ENCODE results near the gene ZNF710.
"Not testable (repeated sequence)": the region's sequence is repeated elsewhere in the genome, so short reads cannot be mapped to it uniquely, and the experiment has no call there.

The ZNF710 gene

GRCh38 chr15:90001062-90001682, at the start of gene ZNF710:
TSS of gene ZNF710 (plus strand) at chr15:90001324. CDS start at chr15:90067138, 65,814 bp downstream.
- H3K4me1 ChIP-seq (ENCODE audit: control insufficient read depth in 1 of 2, insufficient read depth in 2 of 2, low read length in 2 of 2): peaks cover 21 to 32% of the 10 kb centered on the region in 2 donors
- H3K36me3 ChIP-seq (ENCODE audit: control insufficient read depth in 1 of 2, insufficient read depth in 2 of 2, low read length in 2 of 2): no peaks in the 10 kb centered on the region
- peak within 1 kb of the TSS; percentile 77 to 87 for H3K4me3 ChIP-seq (ENCODE audit: low read depth in 1 of 2, low read length in 2 of 2)
- H3K27me3 ChIP-seq (ENCODE audit: low read depth, low read length): no peaks in the 10 kb centered on the region
- peak within 1 kb of the TSS; percentile 92 for H3K27ac ChIP-seq (ENCODE audit: low read length)
- H3K9me3 ChIP-seq (ENCODE audit: control insufficient read depth in 1 of 2, low read length in 2 of 2): no peaks in the 10 kb centered on the region

GRCh38 chr15:89954541-89954940, 46.6 kb upstream of the ZNF710 start:
- H3K9me3 ChIP-seq (ENCODE audit: control insufficient read depth in 1 of 2, low read length in 2 of 2): no peaks in the 10 kb centered on the region

GRCh38 chr15:89955449-89955998, 45.6 kb upstream of the ZNF710 start:
- H3K27ac ChIP-seq (ENCODE audit: low read length); H3K27me3 ChIP-seq (ENCODE audit: low read depth, low read length); H3K4me3 ChIP-seq (ENCODE audit: low read depth in 1 of 2, low read length in 2 of 2); H3K4me1 ChIP-seq (ENCODE audit: control insufficient read depth in 1 of 2, insufficient read depth in 2 of 2, low read length in 2 of 2); H3K9me3 ChIP-seq (ENCODE audit: control insufficient read depth in 1 of 2, low read length in 2 of 2); H3K36me3 ChIP-seq (ENCODE audit: control insufficient read depth in 1 of 2, insufficient read depth in 2 of 2, low read length in 2 of 2): not testable (repeated sequence)

More at GRCh38 chr15:89954541-89954940, 46.6 kb upstream of the ZNF710 start:
- H3K36me3 ChIP-seq (ENCODE audit: control insufficient read depth in 1 of 2, insufficient read depth in 2 of 2, low read length in 2 of 2): no peaks in the 10 kb centered on the region
- H3K4me3 ChIP-seq (ENCODE audit: low read depth in 1 of 2, low read length in 2 of 2): no peak overlapping the region
- H3K27me3 ChIP-seq (ENCODE audit: low read depth, low read length): no peaks in the 10 kb centered on the region
- H3K27ac ChIP-seq (ENCODE audit: low read length): no peak overlapping the region
- H3K4me1 ChIP-seq (ENCODE audit: control insufficient read depth in 1 of 2, insufficient read depth in 2 of 2, low read length in 2 of 2): no peaks in the 10 kb centered on the region

GRCh38 chr15:89958107-89958805, 42.9 kb upstream of the ZNF710 start:
- Histone ChIP-seq H3K27ac (ENCODE audit: low read length) (no peak overlapping the region), H3K9me3 (ENCODE audit: control insufficient read depth in 1 of 2, low read length in 2 of 2) (no peaks in the 10 kb centered on the region), H3K36me3 (ENCODE audit: control insufficient read depth in 1 of 2, insufficient read depth in 2 of 2, low read length in 2 of 2) (no peaks in the 10 kb centered on the region), H3K27me3 (ENCODE audit: low read depth, low read length) (no peaks in the 10 kb centered on the region), H3K4me3 (ENCODE audit: low read depth in 1 of 2, low read length in 2 of 2) (no peak overlapping the region), H3K4me1 (ENCODE audit: control insufficient read depth in 1 of 2, insufficient read depth in 2 of 2, low read length in 2 of 2) (no peaks in the 10 kb centered on the region)

- Histone ChIP-seq H3K4me3 (ENCODE audit: low read depth in 1 of 2, low read length in 2 of 2) (no peak overlapping the region), H3K27ac (ENCODE audit: low read length) (no peak overlapping the region), H3K4me1 (ENCODE audit: control insufficient read depth in 1 of 2, insufficient read depth in 2 of 2, low read length in 2 of 2) (no peaks in the 10 kb centered on the region), H3K36me3 (ENCODE audit: control insufficient read depth in 1 of 2, insufficient read depth in 2 of 2, low read length in 2 of 2) (no peaks in the 10 kb centered on the region), H3K9me3 (ENCODE audit: control insufficient read depth in 1 of 2, low read length in 2 of 2) (no peaks in the 10 kb centered on the region), H3K27me3 (ENCODE audit: low read depth, low read length) (no peaks in the 10 kb centered on the region)
Observed at GRCh38 chr15:89963301-89964231, 37.6 kb upstream of the ZNF710 start.

- H3K36me3 ChIP-seq (ENCODE audit: control insufficient read depth in 1 of 2, insufficient read depth in 2 of 2, low read length in 2 of 2): no peaks in the 10 kb centered on the region
- no peaks in the 10 kb centered on the region for H3K27me3 ChIP-seq (ENCODE audit: low read depth, low read length)
- H3K4me3 ChIP-seq (ENCODE audit: low read depth in 1 of 2, low read length in 2 of 2): no peak overlapping the region
- H3K27ac ChIP-seq (ENCODE audit: low read length): no peak overlapping the region
- no peaks in the 10 kb centered on the region for H3K9me3 ChIP-seq (ENCODE audit: control insufficient read depth in 1 of 2, low read length in 2 of 2)
- H3K4me1 ChIP-seq (ENCODE audit: control insufficient read depth in 1 of 2, insufficient read depth in 2 of 2, low read length in 2 of 2): no peaks in the 10 kb centered on the region
Observed at GRCh38 chr15:89964232-89964954, 36.7 kb upstream of the ZNF710 start.

GRCh38 chr15:89967881-89968280, 33.2 kb upstream of the ZNF710 start:
- Histone ChIP-seq H3K4me1 (ENCODE audit: control insufficient read depth in 1 of 2, insufficient read depth in 2 of 2, low read length in 2 of 2) (no peaks in the 10 kb centered on the region), H3K4me3 (ENCODE audit: low read depth in 1 of 2, low read length in 2 of 2) (no peak overlapping the region), H3K9me3 (ENCODE audit: control insufficient read depth in 1 of 2, low read length in 2 of 2) (no peaks in the 10 kb centered on the region), H3K27ac (ENCODE audit: low read length) (no peak overlapping the region), H3K27me3 (ENCODE audit: low read depth, low read length) (no peaks in the 10 kb centered on the region), H3K36me3 (ENCODE audit: control insufficient read depth in 1 of 2, insufficient read depth in 2 of 2, low read length in 2 of 2) (no peaks in the 10 kb centered on the region)

- Histone ChIP-seq H3K27me3 (ENCODE audit: low read depth, low read length) (no peaks in the 10 kb centered on the region), H3K36me3 (ENCODE audit: control insufficient read depth in 1 of 2, insufficient read depth in 2 of 2, low read length in 2 of 2) (no peaks in the 10 kb centered on the region), H3K9me3 (ENCODE audit: control insufficient read depth in 1 of 2, low read length in 2 of 2) (no peaks in the 10 kb centered on the region), H3K27ac (ENCODE audit: low read length) (no peak overlapping the region), H3K4me3 (ENCODE audit: low read depth in 1 of 2, low read length in 2 of 2) (no peak overlapping the region), H3K4me1 (ENCODE audit: control insufficient read depth in 1 of 2, insufficient read depth in 2 of 2, low read length in 2 of 2) (no peaks in the 10 kb centered on the region)
Observed at GRCh38 chr15:89971592-89971997, 29.5 kb upstream of the ZNF710 start.

- H3K27me3 ChIP-seq (ENCODE audit: low read depth, low read length): no peaks in the 10 kb centered on the region
- H3K36me3 ChIP-seq (ENCODE audit: control insufficient read depth in 1 of 2, insufficient read depth in 2 of 2, low read length in 2 of 2): no peaks in the 10 kb centered on the region
- no peak overlapping the region for H3K4me3 ChIP-seq (ENCODE audit: low read depth in 1 of 2, low read length in 2 of 2)
- H3K27ac ChIP-seq (ENCODE audit: low read length): no peak overlapping the region
- no peaks in the 10 kb centered on the region for H3K4me1 ChIP-seq (ENCODE audit: control insufficient read depth in 1 of 2, insufficient read depth in 2 of 2, low read length in 2 of 2)
- H3K9me3 ChIP-seq (ENCODE audit: control insufficient read depth in 1 of 2, low read length in 2 of 2): no peaks in the 10 kb centered on the region
Observed at GRCh38 chr15:89972085-89972484, 29.0 kb upstream of the ZNF710 start.

- H3K27me3 ChIP-seq (ENCODE audit: low read depth, low read length): no peaks in the 10 kb centered on the region
- H3K36me3 ChIP-seq (ENCODE audit: control insufficient read depth in 1 of 2, insufficient read depth in 2 of 2, low read length in 2 of 2): no peaks in the 10 kb centered on the region
- no peak overlapping the region for H3K4me3 ChIP-seq (ENCODE audit: low read depth in 1 of 2, low read length in 2 of 2)
- H3K27ac ChIP-seq (ENCODE audit: low read length): no peak overlapping the region
- H3K4me1 ChIP-seq (ENCODE audit: control insufficient read depth in 1 of 2, insufficient read depth in 2 of 2, low read length in 2 of 2): no peaks in the 10 kb centered on the region
- no peaks in the 10 kb centered on the region for H3K9me3 ChIP-seq (ENCODE audit: control insufficient read depth in 1 of 2, low read length in 2 of 2)
Observed at GRCh38 chr15:89975482-89976245, 25.5 kb upstream of the ZNF710 start.
